OCI-LY7 (cell line): Measurements from ENCODE around the gene HPCAL4. TPM values are rescaled to one million over a fixed set of nuclear protein-coding genes. Genes with fewer than 3 reads are reported as not detected.
A peak's percentile ranks its signal among the peaks of the same experiment; 100 is the strongest.

Experiments
- BruUV-seq: library from RNA; stranded (reverse); fragments of 400-500 nt; replicated peaks from 2 replicates; lab custom pipeline; 2021; lab: Mats Ljungman, UMichigan
- CTCF ChIA-PET: fragments of 300-600 bp; sonication (Branson Sonifier 250); formaldehyde crosslinking; loops from one replicate; lab custom pipeline; 2022; ENCODE audit warnings: antibody characterized with exemption; ENCODE audit not compliant: unreplicated experiment; lab: Charles Lee
- POLR2A ChIA-PET: fragments of 300-600 bp; sonication (Branson Sonifier 250); formaldehyde crosslinking; loops from one replicate; lab custom pipeline; 2022; ENCODE audit warnings: antibody characterized with exemption; lab: Charles Lee
- DNase-seq: peaks from one replicate; pipeline ENCODE4 v3.0.0-alpha.2; 2015; ENCODE audit warnings: low spot score
- H2AFZ ChIP-seq: fragments of 200-600 bp; sonication (generic), shearing (Covaris generic); 2 replicates; pipeline ENCODE4 v1.6.1; 2014; ENCODE audit warnings: mild to moderate bottlenecking, antibody characterized with exemption, low read length, moderate library complexity
- H3K27ac ChIP-seq: fragments of 200-600 bp; sonication (generic); 2 replicates; pipeline ENCODE4 v1.5.1; 2014; ENCODE audit warnings: mixed run types, low read depth, mild to moderate bottlenecking, moderate library complexity, low read length, inconsistent platforms; ENCODE audit not compliant: poor library complexity, severe bottlenecking
- H3K36me3 ChIP-seq: fragments of 200-600 bp; sonication (generic); 2 replicates; pipeline ENCODE4 v1.6.1; 2014; ENCODE audit warnings: mild to moderate bottlenecking, antibody characterized with exemption, low read length, moderate library complexity, mixed read lengths; ENCODE audit not compliant: insufficient read depth
- H3K4me1 ChIP-seq: fragments of 200-600 bp; sonication (generic); 2 replicates; pipeline ENCODE4 v1.5.1; 2014; ENCODE audit warnings: mild to moderate bottlenecking, low read length; ENCODE audit not compliant: insufficient read depth, poor library complexity, severe bottlenecking
- H3K4me2 ChIP-seq: fragments of 200-600 bp; sonication (generic); 2 replicates; pipeline ENCODE4 v1.6.1; 2014; ENCODE audit warnings: mild to moderate bottlenecking, low read length
- H3K4me3 ChIP-seq: fragments of 200-600 bp; sonication (generic); 2 replicates; pipeline ENCODE4 v1.5.1; 2014; ENCODE audit warnings: mild to moderate bottlenecking, low read depth, low read length; ENCODE audit not compliant: poor library complexity, severe bottlenecking
- H3K79me2 ChIP-seq: fragments of 200-600 bp; sonication (generic); 2 replicates; pipeline ENCODE4 v1.6.1; 2016; ENCODE audit warnings: low read depth, mild to moderate bottlenecking, low read length, moderate library complexity, mixed read lengths; ENCODE audit not compliant: insufficient read depth
- H3K9me2 ChIP-seq: fragments of 200-600 bp; sonication (generic); 2 replicates; pipeline ENCODE4 v1.6.1; 2016; ENCODE audit warnings: mild to moderate bottlenecking, low read length, mixed read lengths; ENCODE audit not compliant: insufficient read depth
- H3K9me3 ChIP-seq: fragments of 200-600 bp; sonication (generic); 2 replicates; pipeline ENCODE4 v1.6.1; 2014; ENCODE audit warnings: mild to moderate bottlenecking, mixed run types, low read length, mixed read lengths
- H4K20me1 ChIP-seq: fragments of 200-600 bp; sonication (generic); 2 replicates; pipeline ENCODE4 v1.6.1; 2014; ENCODE audit warnings: mild to moderate bottlenecking, antibody characterized with exemption, low read length, moderate library complexity, mixed read lengths; ENCODE audit not compliant: insufficient read depth
- EZH2phosphoT487 ChIP-seq: fragments of 200-600 bp; sonication (generic); IDR thresholded peaks from 2 replicates; pipeline ENCODE4 v1.6.1; 2018; ENCODE audit warnings: low read depth, borderline replicate concordance, mild to moderate bottlenecking, mixed run types, antibody characterized with exemption, low read length, moderate library complexity, mixed read lengths
- intact Hi-C: fragments of 100-400 bp; cut with micrococcal nuclease; formaldehyde crosslinking; loops from one replicate; pipeline ENCODE4 v1.10.0; 2022; ENCODE audit not compliant: unreplicated experiment
- total RNA-seq, 2 experiments: library from RNA; depleted of rRNA in 1 of 2; stranded (reverse); fragments of >200 nt in 1 of 2; shearing (Covaris generic) in 1 of 2; gene quantifications; 2 replicates each; pipeline ENCODE4 v1.2.3, GENCODE V29; 2014 to 2022
- TF ChIP-seq, protein P1 (sequence below): fragments of 200-600 bp; sonication (generic); conservative IDR thresholded peaks from 2 replicates; pipeline ENCODE4 v1.5.1; 2014; ENCODE audit warnings: mild to moderate bottlenecking, antibody characterized with exemption, low read length, moderate library complexity, mixed read lengths

HPCAL4 gene
- total RNA-seq, 2 experiments from 2014 or later = not detected

DNA sequence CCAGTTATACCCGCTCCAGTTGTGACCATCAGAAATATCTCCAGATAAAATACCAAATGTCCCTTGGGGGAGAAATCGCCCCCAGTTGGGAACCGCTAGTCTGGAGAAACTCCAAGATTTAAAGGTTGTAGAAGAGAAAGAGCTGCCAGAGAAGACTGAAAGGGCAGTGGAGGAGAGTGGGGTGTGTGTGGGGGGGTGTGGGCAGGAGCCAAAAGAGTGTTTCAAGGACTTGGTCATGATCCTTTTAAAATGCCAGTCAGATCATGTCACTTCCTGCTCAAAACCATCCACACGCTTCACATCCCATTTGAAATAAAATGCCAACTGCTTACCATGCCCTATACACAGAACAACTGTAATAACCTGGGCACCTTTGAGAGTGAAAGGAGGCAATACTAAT lies 48.4 kb downstream of the HPCAL4 start:
- CTCF ChIA-PET = interaction anchor here (0.9 kb wide), 1 partner anchor 15 kb away, joined by 3 read pairs; no protein-coding TSS in a partner anchor
- Histone ChIP-seq H3K9me3 (no peaks in the 10 kb centered on the region), H3K36me3 (no peaks in the 10 kb centered on the region), H3K79me2 (no peaks in the 10 kb centered on the region), H3K4me3 (no peak overlapping the region), H3K4me2 (no peak overlapping the region), H3K27ac (no peak overlapping the region), H3K4me1 (peaks cover 8% of the 10 kb centered on the region), H2AFZ (no peak overlapping the region), H4K20me1 (no peaks in the 10 kb centered on the region), H3K9me2 (no peaks in the 10 kb centered on the region)
- intact Hi-C loops = no loop called here
- TF ChIP-seq, protein P1, sequence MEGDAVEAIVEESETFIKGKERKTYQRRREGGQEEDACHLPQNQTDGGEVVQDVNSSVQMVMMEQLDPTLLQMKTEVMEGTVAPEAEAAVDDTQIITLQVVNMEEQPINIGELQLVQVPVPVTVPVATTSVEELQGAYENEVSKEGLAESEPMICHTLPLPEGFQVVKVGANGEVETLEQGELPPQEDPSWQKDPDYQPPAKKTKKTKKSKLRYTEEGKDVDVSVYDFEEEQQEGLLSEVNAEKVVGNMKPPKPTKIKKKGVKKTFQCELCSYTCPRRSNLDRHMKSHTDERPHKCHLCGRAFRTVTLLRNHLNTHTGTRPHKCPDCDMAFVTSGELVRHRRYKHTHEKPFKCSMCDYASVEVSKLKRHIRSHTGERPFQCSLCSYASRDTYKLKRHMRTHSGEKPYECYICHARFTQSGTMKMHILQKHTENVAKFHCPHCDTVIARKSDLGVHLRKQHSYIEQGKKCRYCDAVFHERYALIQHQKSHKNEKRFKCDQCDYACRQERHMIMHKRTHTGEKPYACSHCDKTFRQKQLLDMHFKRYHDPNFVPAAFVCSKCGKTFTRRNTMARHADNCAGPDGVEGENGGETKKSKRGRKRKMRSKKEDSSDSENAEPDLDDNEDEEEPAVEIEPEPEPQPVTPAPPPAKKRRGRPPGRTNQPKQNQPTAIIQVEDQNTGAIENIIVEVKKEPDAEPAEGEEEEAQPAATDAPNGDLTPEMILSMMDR = no peak
- TF ChIP-seq EZH2phosphoT487 = no peak
- POLR2A ChIA-PET = no interaction called here
- DNase-seq = no peak
- BruUV-seq = no TSS peak

DNA sequence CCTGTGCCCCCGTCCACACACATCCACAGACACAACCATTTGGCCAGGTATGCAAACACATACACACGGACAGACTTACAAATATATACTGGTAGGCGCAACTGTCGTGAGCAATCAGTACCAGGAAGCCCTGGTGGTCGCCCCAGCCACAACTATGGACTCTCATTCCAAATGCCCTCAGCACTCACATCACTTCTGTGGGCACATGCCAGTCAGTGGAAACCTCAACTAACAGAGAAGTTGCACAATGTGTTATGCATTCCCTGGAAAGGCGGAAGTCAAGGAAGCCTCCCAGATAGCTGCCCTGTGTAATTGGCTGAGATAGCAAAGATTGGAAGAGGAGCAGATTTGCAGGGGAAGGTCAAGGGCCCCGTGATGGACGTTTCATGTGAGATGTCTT lies 50.4 kb downstream of the HPCAL4 start:
- H2AFZ ChIP-seq = no peak overlapping the region
- H3K4me3 ChIP-seq = no peak overlapping the region
- peaks cover under 1% of the 10 kb centered on the region for H3K4me1 ChIP-seq
- intact Hi-C loops = no loop called here
- H3K79me2 ChIP-seq = no peaks in the 10 kb centered on the region
- no peak for DNase-seq
- TF ChIP-seq, protein P1 = no peak
- no peak for TF ChIP-seq EZH2phosphoT487
- no peak overlapping the region for H3K27ac ChIP-seq
- no peak overlapping the region for H3K4me2 ChIP-seq
- no peaks in the 10 kb centered on the region for H3K36me3 ChIP-seq
- H4K20me1 ChIP-seq = no peaks in the 10 kb centered on the region
- H3K9me2 ChIP-seq = no peaks in the 10 kb centered on the region
- POLR2A ChIA-PET = interaction anchor here (1.4 kb wide), 1 partner anchor 67 kb away, joined by 3 read pairs; no protein-coding TSS in a partner anchor
- BruUV-seq = no TSS peak
- no peaks in the 10 kb centered on the region for H3K9me3 ChIP-seq
- CTCF ChIA-PET = no interaction called here

DNA sequence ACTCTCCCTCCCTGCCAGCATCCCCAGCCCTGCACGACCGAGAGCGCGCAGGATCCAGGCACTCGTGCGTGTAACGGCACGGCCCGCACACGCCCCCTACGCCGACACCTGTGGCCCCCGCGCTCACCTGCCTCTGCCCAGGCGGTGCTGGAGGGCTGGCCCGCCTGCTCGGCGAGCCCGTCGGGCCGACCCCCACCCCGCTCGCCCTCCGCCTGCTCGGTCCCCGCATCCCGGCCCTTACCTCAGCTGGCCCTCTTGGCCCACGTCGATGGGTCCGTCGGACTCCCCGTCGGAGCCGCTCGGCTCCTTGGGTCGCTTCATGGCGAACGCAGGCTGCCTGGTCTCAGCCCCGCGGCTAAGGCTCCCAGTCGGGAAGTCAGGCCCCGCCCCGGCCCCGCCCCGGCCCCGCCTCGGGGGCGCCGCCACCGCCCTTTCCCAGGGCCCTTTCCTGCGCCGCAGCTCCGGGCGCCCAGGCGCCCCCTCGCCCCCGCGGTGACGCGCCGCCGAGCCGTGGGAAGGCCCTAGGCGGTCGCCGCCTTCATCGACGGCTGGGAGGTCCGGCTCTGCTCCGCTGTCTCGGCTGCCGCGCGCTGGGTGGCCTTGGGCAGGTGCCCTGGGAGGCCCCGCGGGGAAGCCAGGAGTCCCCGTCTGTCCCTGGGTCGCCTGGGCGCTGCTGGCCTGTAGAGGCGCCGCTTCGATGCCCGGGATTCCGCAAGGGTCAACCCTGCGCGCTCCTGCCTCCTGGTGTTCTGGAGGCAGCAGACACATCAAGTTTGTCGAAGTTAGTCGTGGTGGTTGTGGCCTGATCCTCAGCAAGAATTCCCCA lies 51.7 kb downstream of the HPCAL4 start, which contains the start of gene HEYL:
TSS of gene HEYL (minus strand) at position 339 of the 826 bp plus-strand sequence. CDS start at position 321, 18 bp downstream.
- POLR2A ChIA-PET = interaction anchor here (0.6 kb wide), 1 partner anchor 33 kb away, joined by 3 read pairs; no protein-coding TSS in a partner anchor
- no TSS peak for BruUV-seq
- no peak within 1 kb of the TSS; the same call in 1 of the 2 replicates for H3K4me2 ChIP-seq
- no peak within 1 kb of the TSS for H3K27ac ChIP-seq
- no peaks in the 10 kb centered on the region for H3K36me3 ChIP-seq
- no peaks in the 10 kb centered on the region for H4K20me1 ChIP-seq
- CTCF ChIA-PET = no interaction called here
- no peaks in the 10 kb centered on the region for H3K9me2 ChIP-seq
- DNase-seq = no peak
- intact Hi-C loops = no loop called here
- TF ChIP-seq, protein P1 = 0 out of 2 replicates have a peak, but pooled peaks have one; percentile 20
- TF ChIP-seq EZH2phosphoT487 = no peak
- H3K4me3 ChIP-seq = no peak within 1 kb of the TSS
- H2AFZ ChIP-seq = no peak within 1 kb of the TSS
- no peaks in the 10 kb centered on the region for H3K4me1 ChIP-seq
- H3K79me2 ChIP-seq = no peaks in the 10 kb centered on the region
- no peaks in the 10 kb centered on the region for H3K9me3 ChIP-seq
